RKO (cell line): Measurements from ENCODE around the gene ACSL1.

Experiments
- DNase-seq: peaks from one replicate; pipeline ENCODE4 v3.0.0-alpha.2; 2016; ENCODE audit warnings: low spot score

Gene ACSL1

GRCh38 chr4:184838249-184839074, 12.7 kb upstream of the ACSL1 start:
- peak; percentile 37 for DNase-seq

- DNase-seq, result no peak
Measured at GRCh38 chr4:184836613-184837012, 10.8 kb upstream of the ACSL1 start.

GRCh38 chr4:184833046-184833838, 7.5 kb upstream of the ACSL1 start:
- DNase-seq, result no peak

- DNase-seq, result peak; percentile 51
Measured at GRCh38 chr4:184831153-184831552, 5.4 kb upstream of the ACSL1 start.

- DNase-seq, result no peak
Measured at GRCh38 chr4:184826691-184827270, 1.0 kb upstream of the ACSL1 start.

- peak; percentile 48 for DNase-seq
Measured at GRCh38 chr4:184825141-184825895, 450 bp downstream of the ACSL1 start.

- DNase-seq, result no peak
Measured at GRCh38 chr4:184824776-184825084, 1.0 kb downstream of the ACSL1 start.

- peak; percentile 24 for DNase-seq
Measured at GRCh38 chr4:184824081-184824775, 1.5 kb downstream of the ACSL1 start.

- DNase-seq, result no peak
Measured at GRCh38 chr4:184823014-184823413, 2.8 kb downstream of the ACSL1 start.

GRCh38 chr4:184822356-184822755, 3.4 kb downstream of the ACSL1 start:
- DNase-seq, result no peak

GRCh38 chr4:184821242-184821641, 4.5 kb downstream of the ACSL1 start:
- no peak for DNase-seq

- DNase-seq, result no peak
Measured at GRCh38 chr4:184819786-184820185, 6.0 kb downstream of the ACSL1 start.

GRCh38 chr4:184818216-184818564, 7.6 kb downstream of the ACSL1 start:
- no peak for DNase-seq

- no peak for DNase-seq
Measured at GRCh38 chr4:184817494-184818215, 8.1 kb downstream of the ACSL1 start.

- DNase-seq, result no peak
Measured at GRCh38 chr4:184816962-184817361, 8.8 kb downstream of the ACSL1 start.

- no peak for DNase-seq
Measured at GRCh38 chr4:184815046-184815877, 10.5 kb downstream of the ACSL1 start.

- DNase-seq, result no peak
Measured at GRCh38 chr4:184814686-184815045, 11.1 kb downstream of the ACSL1 start.

- no peak for DNase-seq
Measured at GRCh38 chr4:184812651-184813181, 13.1 kb downstream of the ACSL1 start.

- no peak for DNase-seq
Measured at GRCh38 chr4:184812199-184812542, 13.6 kb downstream of the ACSL1 start.

- DNase-seq, result no peak
Measured at GRCh38 chr4:184811526-184812198, 14.1 kb downstream of the ACSL1 start.
